Epithelial cell of proximal tubule (primary cell): ENCODE data around the gene PPP1R17. TPM values are rescaled to one million over a fixed set of nuclear protein-coding genes. Genes with fewer than 3 reads are reported as not detected.

Experiments
- DNase-seq: peaks from one replicate; pipeline ENCODE4 v3.0.0-alpha.2; 2011; ENCODE audit warnings: low read depth
- H3K4me3 ChIP-seq: 2 replicates; pipeline ENCODE4 v1.5.1; 2011; ENCODE audit warnings: low read depth, mild to moderate bottlenecking, low read length
- CTCF ChIP-seq: conservative IDR thresholded peaks from 2 replicates; pipeline ENCODE4 v1.5.1; 2012; ENCODE audit warnings: low read depth, mild to moderate bottlenecking, low read length
- total RNA-seq: library from RNA; depleted of rRNA; stranded (reverse); fragments of >200 nt; gene quantifications from 2 replicates; pipeline ENCODE4 v1.2.3, GENCODE V29; 2015

Gene PPP1R17
- total RNA-seq, 1 donor from 2014 or later: not detected

GRCh38 chr7:31716355-31716754, 29.3 kb downstream of the PPP1R17 start:
- no peak overlapping the region for H3K4me3 ChIP-seq
- no peak for TF ChIP-seq CTCF
- no peak for DNase-seq

GRCh38 chr7:31720366-31720765, 33.4 kb downstream of the PPP1R17 start:
- no peak for TF ChIP-seq CTCF
- no peak for DNase-seq
- H3K4me3 ChIP-seq: no peak overlapping the region

- no peak overlapping the region for H3K4me3 ChIP-seq
- TF ChIP-seq CTCF: no peak
- no peak for DNase-seq
Measured at GRCh38 chr7:31724696-31725095, 37.7 kb downstream of the PPP1R17 start.

GRCh38 chr7:31729195-31729804, 42.3 kb downstream of the PPP1R17 start:
- TF ChIP-seq CTCF: peak; percentile 11
- DNase-seq: no peak

GRCh38 chr7:31734456-31734855, 47.4 kb downstream of the PPP1R17 start:
- no peak overlapping the region for H3K4me3 ChIP-seq
- no peak for DNase-seq
- no peak for TF ChIP-seq CTCF

More at GRCh38 chr7:31729195-31729804, 42.3 kb downstream of the PPP1R17 start:
- H3K4me3 ChIP-seq: no peak overlapping the region

GRCh38 chr7:31735991-31736982, 49.3 kb downstream of the PPP1R17 start:
- TF ChIP-seq CTCF: peak; percentile 95
- no peak overlapping the region for H3K4me3 ChIP-seq
- peak; percentile 15 for DNase-seq

GRCh38 chr7:31741852-31742251, 54.8 kb downstream of the PPP1R17 start:
- H3K4me3 ChIP-seq: no peak overlapping the region
- DNase-seq: no peak
- no peak for TF ChIP-seq CTCF
